Nephron progenitor cell (in vitro differentiated cells): ENCODE measurements around the gene MND1.

Source experiments
- DNase-seq: peaks from one replicate; pipeline ENCODE4 v3.0.0; 2021
- H3K27ac Mint-ChIP-seq: 2 replicates; pipeline ENCODE4 v1.8.0; 2021; ENCODE audit warnings: mild to moderate bottlenecking, moderate library complexity, mixed read lengths
- H3K27me3 Mint-ChIP-seq: 2 replicates; pipeline ENCODE4 v1.8.0; 2021; ENCODE audit warnings: mild to moderate bottlenecking, low read depth, mixed read lengths; ENCODE audit not compliant: poor library complexity
- H3K36me3 Mint-ChIP-seq: 2 replicates; pipeline ENCODE4 v1.8.0; 2021; ENCODE audit warnings: low read depth, mixed read lengths
- H3K4me1 Mint-ChIP-seq: 2 replicates; pipeline ENCODE4 v1.8.0; 2021; ENCODE audit warnings: mixed read lengths
- H3K4me3 Mint-ChIP-seq: 2 replicates; pipeline ENCODE4 v1.8.0; 2021; ENCODE audit warnings: mild to moderate bottlenecking, moderate library complexity, mixed read lengths
- H3K9me3 Mint-ChIP-seq: 2 replicates; pipeline ENCODE4 v1.8.0; 2021; ENCODE audit warnings: mild to moderate bottlenecking, moderate library complexity, mixed read lengths
- CTCF ChIP-seq: fragments of 200-600 bp; sonication (generic); IDR thresholded peaks from 2 replicates; pipeline ENCODE4 v1.5.0; 2021; ENCODE audit warnings: antibody characterized with exemption

MND1 gene

GRCh38 chr4:153427363-153428071, 83.0 kb downstream of the MND1 start:
- DNase-seq, result no peak
- H3K36me3 Mint-ChIP-seq, result no peaks in the 10 kb centered on the region
- H3K4me3 Mint-ChIP-seq, result no peak overlapping the region
- peaks cover 10% of the 10 kb centered on the region for H3K4me1 Mint-ChIP-seq
- no peaks in the 10 kb centered on the region for H3K27me3 Mint-ChIP-seq
- no peak overlapping the region for H3K27ac Mint-ChIP-seq
- H3K9me3 Mint-ChIP-seq, result no peaks in the 10 kb centered on the region
- no peak for TF ChIP-seq CTCF

GRCh38 chr4:153428941-153429475, 84.5 kb downstream of the MND1 start:
- no peak for DNase-seq
- Mint-ChIP-seq H3K27me3 (no peaks in the 10 kb centered on the region), H3K36me3 (no peaks in the 10 kb centered on the region), H3K4me3 (no peak overlapping the region), H3K4me1 (peaks cover 10% of the 10 kb centered on the region), H3K9me3 (no peaks in the 10 kb centered on the region), H3K27ac (peak overlapping the region; percentile 31)
- TF ChIP-seq CTCF, result no peak

GRCh38 chr4:153432965-153433753, 88.7 kb downstream of the MND1 start:
- peak; percentile 6 for TF ChIP-seq CTCF
- Mint-ChIP-seq H3K4me1 (peaks cover 10% of the 10 kb centered on the region), H3K4me3 (no peak overlapping the region), H3K27ac (no peak overlapping the region), H3K9me3 (no peaks in the 10 kb centered on the region), H3K36me3 (no peaks in the 10 kb centered on the region), H3K27me3 (no peaks in the 10 kb centered on the region)
- DNase-seq, result no peak

GRCh38 chr4:153433754-153434105, 89.2 kb downstream of the MND1 start:
- TF ChIP-seq CTCF, result no peak
- no peaks in the 10 kb centered on the region for H3K9me3 Mint-ChIP-seq
- no peak for DNase-seq
- H3K36me3 Mint-ChIP-seq, result no peaks in the 10 kb centered on the region
- no peak overlapping the region for H3K27ac Mint-ChIP-seq
- H3K4me3 Mint-ChIP-seq, result no peak overlapping the region
- peaks cover 10% of the 10 kb centered on the region for H3K4me1 Mint-ChIP-seq
- H3K27me3 Mint-ChIP-seq, result no peaks in the 10 kb centered on the region

- Mint-ChIP-seq H3K4me3 (no peak overlapping the region), H3K36me3 (no peaks in the 10 kb centered on the region), H3K9me3 (no peaks in the 10 kb centered on the region), H3K27ac (no peak overlapping the region), H3K4me1 (peaks cover 6% of the 10 kb centered on the region), H3K27me3 (no peaks in the 10 kb centered on the region)
- no peak for DNase-seq
- no peak for TF ChIP-seq CTCF
Observed at GRCh38 chr4:153434190-153434589, 89.7 kb downstream of the MND1 start.
